Prostate gland (tissue), 2 donors: ENCODE data around the gene BMPR2. TPM values are rescaled to one million over a fixed set of nuclear protein-coding genes. Genes with fewer than 3 reads are reported as not detected.
A peak's percentile ranks its signal among the peaks of the same experiment; 100 is the strongest.
"Not testable (repeated sequence)": the region's sequence is repeated elsewhere in the genome, so short reads cannot be mapped to it uniquely, and the experiment has no call there.

Experiments
- DNase-seq: peaks from one replicate; pipeline ENCODE4 v3.0.0-alpha.2; 2019; ENCODE audit warnings: low spot score
- H3K27ac ChIP-seq, 2 donors: fragments of 200-600 bp; sonication (generic); 2 replicates each; pipeline ENCODE4 v1.5.1; 2017 to 2019
- H3K27me3 ChIP-seq: fragments of 200-600 bp; sonication (generic); replicated peaks from 2 replicates; pipeline ENCODE4 v1.5.1; 2019; ENCODE audit not compliant: insufficient read depth
- H3K36me3 ChIP-seq, 2 donors: fragments of 200-600 bp; sonication (generic); 1 replicate in 1 of 2; 2 replicates in 1 of 2; pipeline versions ENCODE4 v1.5.1 to v1.8.1; 2017 to 2019
- H3K4me1 ChIP-seq: fragments of 200-600 bp; sonication (generic); replicated peaks from 2 replicates; pipeline ENCODE4 v1.5.1; 2019
- H3K4me3 ChIP-seq, 2 donors: fragments of 200-600 bp; sonication (generic); 2 replicates each; pipeline ENCODE4 v1.5.1; 2017 to 2019
- H3K9me3 ChIP-seq: fragments of 200-600 bp; sonication (generic); 2 replicates; pipeline ENCODE4 v1.5.1; 2017
- POLR2A ChIP-seq: fragments of 450-650 bp; IDR thresholded peaks from one replicate; pipeline ENCODE4 v1.6.1; 2016; ENCODE audit warnings: antibody characterized with exemption, mild to moderate bottlenecking
- POLR2AphosphoS5 ChIP-seq: sonication (generic); formaldehyde crosslinking; IDR thresholded peaks from one replicate; pipeline ENCODE4 v1.6.1; 2017; ENCODE audit warnings: antibody characterized with exemption
- WGBS: methylation state at CpG from one replicate; pipeline ENCODE4 v1.1.5; 2018; 5-methylcytosine and 5-hydroxymethylcytosine counted together
- intact Hi-C: fragments of 100-400 bp; cut with DNase I; formaldehyde crosslinking; loops from one replicate; pipeline ENCODE4 v1.14.2; 2022
- total RNA-seq, 2 donors: library from RNA; depleted of rRNA; stranded (reverse); fragments of >200 nt; gene quantifications; one replicate each; pipeline ENCODE4 v1.1.0, GENCODE V29; 2016
- TF ChIP-seq, protein P1 (sequence below), 4 experiments: fragments of 200-600 bp in 2 of 4; fragments of 450-650 bp in 2 of 4; sonication (generic) in 2 of 4; IDR thresholded peaks; 1 replicate in 3 of 4; 2 replicates in 1 of 4; pipeline ENCODE4 v1.5.1; 2016 to 2019; ENCODE audit warnings: antibody characterized with exemption in 4 of 4, mild to moderate bottlenecking in 2 of 4, moderate library complexity in 2 of 4

The BMPR2 gene
- total RNA-seq, 2 donors from 2014 or later: 41.1 to 69.9 TPM

DNA sequence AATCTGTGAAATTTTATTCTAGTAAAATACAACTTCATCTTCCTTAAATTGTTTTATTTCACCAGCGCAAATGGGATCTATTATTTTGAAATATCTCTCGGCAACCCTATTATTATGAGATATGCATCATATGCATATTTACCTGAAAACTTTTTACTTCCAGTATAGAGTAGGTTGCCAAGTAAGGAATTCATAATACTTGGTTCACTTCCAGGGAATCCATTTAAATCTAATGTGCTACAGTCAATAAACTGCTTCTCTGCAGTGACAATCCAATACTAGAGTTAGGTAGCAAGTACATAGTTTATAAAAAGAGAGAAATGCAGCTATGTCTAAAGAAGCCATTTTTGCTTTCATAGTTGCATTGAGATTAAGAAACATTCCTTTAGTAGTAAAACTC is 169.8 kb downstream of the BMPR2 start:
- Histone ChIP-seq H3K9me3 (no peaks in the 10 kb centered on the region), H3K4me1 (no peaks in the 10 kb centered on the region), H3K36me3 (no peaks in the 10 kb centered on the region), H3K27me3 (no peaks in the 10 kb centered on the region), H3K27ac (no peak overlapping the region), H3K4me3 (no peak overlapping the region)
- DNase-seq: no peak
- TF ChIP-seq POLR2A (no peak), POLR2AphosphoS5 (no peak)
- TF ChIP-seq, protein P1, sequence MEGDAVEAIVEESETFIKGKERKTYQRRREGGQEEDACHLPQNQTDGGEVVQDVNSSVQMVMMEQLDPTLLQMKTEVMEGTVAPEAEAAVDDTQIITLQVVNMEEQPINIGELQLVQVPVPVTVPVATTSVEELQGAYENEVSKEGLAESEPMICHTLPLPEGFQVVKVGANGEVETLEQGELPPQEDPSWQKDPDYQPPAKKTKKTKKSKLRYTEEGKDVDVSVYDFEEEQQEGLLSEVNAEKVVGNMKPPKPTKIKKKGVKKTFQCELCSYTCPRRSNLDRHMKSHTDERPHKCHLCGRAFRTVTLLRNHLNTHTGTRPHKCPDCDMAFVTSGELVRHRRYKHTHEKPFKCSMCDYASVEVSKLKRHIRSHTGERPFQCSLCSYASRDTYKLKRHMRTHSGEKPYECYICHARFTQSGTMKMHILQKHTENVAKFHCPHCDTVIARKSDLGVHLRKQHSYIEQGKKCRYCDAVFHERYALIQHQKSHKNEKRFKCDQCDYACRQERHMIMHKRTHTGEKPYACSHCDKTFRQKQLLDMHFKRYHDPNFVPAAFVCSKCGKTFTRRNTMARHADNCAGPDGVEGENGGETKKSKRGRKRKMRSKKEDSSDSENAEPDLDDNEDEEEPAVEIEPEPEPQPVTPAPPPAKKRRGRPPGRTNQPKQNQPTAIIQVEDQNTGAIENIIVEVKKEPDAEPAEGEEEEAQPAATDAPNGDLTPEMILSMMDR (IDR thresholded peaks at IDR 0.05): no peak
- 77% methylated on average over 2 of the region's 2 CpGs for WGBS
- intact Hi-C loops: loop anchor here (10.0 kb wide), 1 partner anchor 171 kb away; the partner anchor contains the start of gene BMPR2

DNA sequence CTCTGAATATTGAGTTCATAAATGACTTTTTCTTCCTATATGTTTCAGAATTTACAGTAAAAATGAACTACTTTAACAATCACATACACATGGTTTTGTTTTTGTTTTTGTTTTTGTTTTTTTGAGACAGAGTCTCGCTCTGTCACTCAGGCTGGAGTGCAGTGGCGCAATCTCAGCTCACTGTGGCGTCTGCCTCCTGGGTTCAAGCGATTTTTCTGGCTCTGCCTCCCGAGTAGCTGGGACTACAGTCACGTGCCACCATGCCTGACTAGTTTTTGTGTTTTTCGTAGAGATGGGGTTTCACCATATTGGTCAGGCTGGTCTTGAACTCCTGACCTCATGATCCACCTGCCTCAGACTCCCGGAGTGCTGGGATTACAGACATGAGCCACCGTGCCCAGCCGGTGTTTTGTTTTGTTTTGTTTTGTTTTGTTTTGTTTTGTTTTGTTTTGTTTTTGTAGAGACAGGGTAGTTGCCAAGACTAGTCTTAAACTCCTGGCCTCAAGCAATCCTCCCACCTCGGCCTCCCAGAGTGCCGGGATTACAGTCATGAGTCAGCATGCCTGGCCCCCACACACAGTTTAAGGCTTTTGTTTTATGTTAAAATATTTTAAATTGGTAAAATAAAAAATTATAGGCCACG is 170.5 kb downstream of the BMPR2 start:
- intact Hi-C loops: loop anchor here (10.0 kb wide), 1 partner anchor 172 kb away; the partner anchor contains the start of gene BMPR2
- WGBS: 86% methylated on average over 13 of the region's 13 CpGs
- H3K36me3 ChIP-seq, H3K27ac ChIP-seq, DNase-seq, H3K27me3 ChIP-seq, H3K4me3 ChIP-seq, H3K4me1 ChIP-seq, H3K9me3 ChIP-seq: not testable (repeated sequence)

DNA sequence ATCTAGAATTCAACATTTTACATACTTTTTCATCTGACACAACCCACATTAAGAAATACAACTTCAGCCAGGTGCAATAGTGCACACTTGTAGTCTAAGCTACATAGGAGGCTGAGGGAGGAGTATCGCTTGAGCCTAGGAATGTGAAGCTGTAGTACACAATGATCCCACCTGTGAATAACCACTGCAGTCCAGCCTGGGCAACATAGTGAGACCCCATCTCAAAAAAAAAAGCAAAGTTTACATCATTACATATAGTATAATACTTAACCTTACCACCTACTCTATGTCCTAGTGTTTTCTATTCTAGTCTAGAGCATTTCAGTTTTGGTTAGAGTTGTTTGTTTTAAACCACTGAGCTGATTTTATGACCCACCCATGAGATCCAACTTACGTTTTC is 172.1 kb downstream of the BMPR2 start:
- intact Hi-C loops: loop anchor here (10.0 kb wide), 1 partner anchor 173 kb away; the partner anchor contains the start of gene BMPR2
- no peaks in the 10 kb centered on the region for H3K4me1 ChIP-seq
- H3K9me3 ChIP-seq: no peaks in the 10 kb centered on the region
- H3K36me3 ChIP-seq: no peaks in the 10 kb centered on the region
- TF ChIP-seq, protein P1 (IDR thresholded peaks at IDR 0.05): no peak
- TF ChIP-seq POLR2A (no peak), POLR2AphosphoS5 (no peak)
- H3K27ac ChIP-seq: no peak overlapping the region
- H3K27me3 ChIP-seq: no peaks in the 10 kb centered on the region
- WGBS: 83% methylated on average over 2 of the region's 2 CpGs
- no peak overlapping the region for H3K4me3 ChIP-seq
- DNase-seq: no peak

DNA sequence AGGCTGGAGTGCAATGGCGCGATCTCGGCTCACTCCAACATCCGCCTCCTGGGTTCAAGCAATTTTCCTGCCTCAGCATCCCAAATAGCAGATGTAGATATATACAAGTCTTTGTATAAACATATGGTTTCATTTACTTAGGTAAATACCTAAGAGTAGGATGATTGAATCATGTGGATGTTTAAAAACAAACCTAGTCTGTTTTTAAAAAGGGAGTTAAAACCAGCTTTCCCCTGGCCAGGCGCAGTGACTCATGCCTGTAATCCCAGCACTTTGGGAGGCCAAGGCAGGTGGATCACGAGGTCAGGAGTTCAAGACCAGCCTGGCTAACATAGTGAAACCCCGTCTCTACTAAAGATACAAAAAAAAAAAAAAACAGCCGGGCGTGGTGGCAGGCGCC is 174.9 kb downstream of the BMPR2 start:
- H3K4me3 ChIP-seq, intact Hi-C loops, H3K36me3 ChIP-seq, H3K9me3 ChIP-seq, H3K27me3 ChIP-seq, H3K27ac ChIP-seq, DNase-seq, H3K4me1 ChIP-seq: not testable (repeated sequence)
- 93% methylated on average over 10 of the region's 10 CpGs for WGBS

DNA sequence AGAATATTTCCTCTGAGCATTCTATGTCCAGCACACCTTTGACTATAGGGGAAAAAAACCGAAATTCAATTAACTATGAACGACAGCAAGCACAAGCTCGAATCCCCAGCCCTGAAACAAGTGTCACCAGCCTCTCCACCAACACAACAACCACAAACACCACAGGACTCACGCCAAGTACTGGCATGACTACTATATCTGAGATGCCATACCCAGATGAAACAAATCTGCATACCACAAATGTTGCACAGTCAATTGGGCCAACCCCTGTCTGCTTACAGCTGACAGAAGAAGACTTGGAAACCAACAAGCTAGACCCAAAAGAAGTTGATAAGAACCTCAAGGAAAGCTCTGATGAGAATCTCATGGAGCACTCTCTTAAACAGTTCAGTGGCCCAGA is 179.2 kb downstream of the BMPR2 start:
- Histone ChIP-seq H3K27me3 (no peaks in the 10 kb centered on the region), H3K9me3 (no peaks in the 10 kb centered on the region), H3K36me3 (no peaks in the 10 kb centered on the region), H3K27ac (no peak overlapping the region), H3K4me3 (no peak overlapping the region), H3K4me1 (no peaks in the 10 kb centered on the region)
- DNase-seq: no peak
- intact Hi-C loops: no loop called here
- 93% methylated on average over 4 of the region's 4 CpGs for WGBS
- TF ChIP-seq POLR2A: no peak
- TF ChIP-seq POLR2AphosphoS5: no peak
- TF ChIP-seq, protein P1 (IDR thresholded peaks at IDR 0.05): no peak

DNA sequence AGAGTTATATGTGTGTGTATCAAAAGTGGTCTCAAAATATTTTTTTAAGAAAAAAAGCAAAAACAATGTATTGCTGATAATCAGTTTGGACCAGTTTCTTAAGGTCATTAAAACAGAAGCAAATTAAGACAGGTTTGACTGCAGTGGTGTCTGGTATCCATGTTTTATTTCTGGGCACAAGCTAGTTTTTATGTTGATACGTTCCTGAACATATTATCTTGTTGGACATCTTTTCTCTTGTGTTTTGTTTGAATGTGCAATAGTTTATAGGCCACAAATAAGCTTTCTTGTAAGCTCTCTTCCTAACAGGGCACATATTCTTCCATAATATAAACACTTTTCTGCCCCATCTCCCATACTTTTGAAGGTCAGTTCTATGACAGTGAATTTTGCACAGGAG is 184.1 kb downstream of the BMPR2 start:
- no peaks in the 10 kb centered on the region for H3K27me3 ChIP-seq
- no peaks in the 10 kb centered on the region for H3K36me3 ChIP-seq
- DNase-seq: no peak
- peak overlapping the region in 1 of 2 donors; percentile 57 for H3K27ac ChIP-seq
- 17% methylated on average over 1 of the region's 1 CpG for WGBS
- intact Hi-C loops: no loop called here
- no peak overlapping the region for H3K4me3 ChIP-seq
- H3K4me1 ChIP-seq: no peaks in the 10 kb centered on the region
- TF ChIP-seq POLR2A: no peak
- TF ChIP-seq, protein P1 (IDR thresholded peaks at IDR 0.05): no peak
- peak; percentile 75 for TF ChIP-seq POLR2AphosphoS5
- no peaks in the 10 kb centered on the region for H3K9me3 ChIP-seq
